ENCODE data around the gene ARHGEF10L. TPM values are rescaled to one million over a fixed set of nuclear protein-coding genes. Genes with fewer than 3 reads are reported as not detected.

The ARHGEF10L gene
- total RNA-seq, 2 experiments from 2014 or later = not detected

- H3K4me3 Mint-ChIP-seq = no peak overlapping the region
- H3K27ac Mint-ChIP-seq = no peak overlapping the region
- no peaks in the 10 kb centered on the region for H3K9me3 Mint-ChIP-seq
- DNase-seq = no peak
- H3K36me3 Mint-ChIP-seq (ENCODE audit: low read depth) = no peaks in the 10 kb centered on the region
- H3K4me1 Mint-ChIP-seq = no peaks in the 10 kb centered on the region
- CTCF ChIA-PET = no interaction called here
- POLR2A ChIA-PET = no interaction called here
- no peaks in the 10 kb centered on the region for H3K27me3 Mint-ChIP-seq
Measured at GRCh38 chr1:17630986-17631385, 91.5 kb downstream of the ARHGEF10L start.

- CTCF ChIA-PET = no interaction called here
Measured at GRCh38 chr1:17631410-17631809, 91.9 kb downstream of the ARHGEF10L start.

GRCh38 chr1:17632106-17632505 lies 92.6 kb downstream of the ARHGEF10L start:
- Mint-ChIP-seq H3K27ac (no peak overlapping the region), H3K27me3 (no peaks in the 10 kb centered on the region), H3K36me3 (ENCODE audit: low read depth) (no peaks in the 10 kb centered on the region), H3K9me3 (no peaks in the 10 kb centered on the region), H3K4me3 (no peak overlapping the region), H3K4me1 (no peaks in the 10 kb centered on the region)
- ChIA-PET CTCF (no interaction called here), POLR2A (no interaction called here)
- DNase-seq = no peak

More at GRCh38 chr1:17631410-17631809, 91.9 kb downstream of the ARHGEF10L start:
- H3K27ac Mint-ChIP-seq = no peak overlapping the region
- no peaks in the 10 kb centered on the region for H3K4me1 Mint-ChIP-seq
- no peaks in the 10 kb centered on the region for H3K9me3 Mint-ChIP-seq
- H3K36me3 Mint-ChIP-seq (ENCODE audit: low read depth) = no peaks in the 10 kb centered on the region
- no peaks in the 10 kb centered on the region for H3K27me3 Mint-ChIP-seq
- no peak overlapping the region for H3K4me3 Mint-ChIP-seq
- no peak for DNase-seq
- POLR2A ChIA-PET = no interaction called here

GRCh38 chr1:17632541-17633184 lies 93.2 kb downstream of the ARHGEF10L start:
- Mint-ChIP-seq H3K27ac (no peak overlapping the region), H3K9me3 (no peaks in the 10 kb centered on the region), H3K36me3 (ENCODE audit: low read depth) (no peaks in the 10 kb centered on the region), H3K27me3 (no peaks in the 10 kb centered on the region), H3K4me1 (no peaks in the 10 kb centered on the region), H3K4me3 (no peak overlapping the region)
- CTCF ChIA-PET = no interaction called here
- no peak for DNase-seq
- POLR2A ChIA-PET = no interaction called here

GRCh38 chr1:17633654-17634053 lies 94.2 kb downstream of the ARHGEF10L start:
- CTCF ChIA-PET = no interaction called here
- H3K27ac Mint-ChIP-seq = no peak overlapping the region
- no peaks in the 10 kb centered on the region for H3K36me3 Mint-ChIP-seq (ENCODE audit: low read depth)
- POLR2A ChIA-PET = no interaction called here
- H3K4me1 Mint-ChIP-seq = no peaks in the 10 kb centered on the region
- no peak overlapping the region for H3K4me3 Mint-ChIP-seq
- no peaks in the 10 kb centered on the region for H3K27me3 Mint-ChIP-seq
- no peaks in the 10 kb centered on the region for H3K9me3 Mint-ChIP-seq
- no peak for DNase-seq

GRCh38 chr1:17635276-17635675 lies 95.8 kb downstream of the ARHGEF10L start:
- DNase-seq = no peak
- ChIA-PET POLR2A (no interaction called here), CTCF (no interaction called here)
- Mint-ChIP-seq H3K4me1 (no peaks in the 10 kb centered on the region), H3K27ac (no peak overlapping the region), H3K4me3 (no peak overlapping the region), H3K9me3 (no peaks in the 10 kb centered on the region), H3K36me3 (ENCODE audit: low read depth) (no peaks in the 10 kb centered on the region), H3K27me3 (no peaks in the 10 kb centered on the region)

GRCh38 chr1:17635811-17636210 lies 96.3 kb downstream of the ARHGEF10L start:
- no peaks in the 10 kb centered on the region for H3K36me3 Mint-ChIP-seq (ENCODE audit: low read depth)
- no peaks in the 10 kb centered on the region for H3K9me3 Mint-ChIP-seq
- DNase-seq = no peak
- H3K4me3 Mint-ChIP-seq = no peak overlapping the region
- H3K27ac Mint-ChIP-seq = no peak overlapping the region
- POLR2A ChIA-PET = no interaction called here
- H3K27me3 Mint-ChIP-seq = no peaks in the 10 kb centered on the region
- H3K4me1 Mint-ChIP-seq = no peaks in the 10 kb centered on the region
- CTCF ChIA-PET = interaction anchor here (0.9 kb wide), 1 partner anchor 26 kb away, joined by 3 read pairs; no protein-coding TSS in a partner anchor

GRCh38 chr1:17636612-17637011 lies 97.1 kb downstream of the ARHGEF10L start:
- POLR2A ChIA-PET = no interaction called here

GRCh38 chr1:17637055-17637454 lies 97.6 kb downstream of the ARHGEF10L start:
- Mint-ChIP-seq H3K4me1 (no peaks in the 10 kb centered on the region), H3K9me3 (no peaks in the 10 kb centered on the region), H3K27ac (no peak overlapping the region), H3K36me3 (ENCODE audit: low read depth) (no peaks in the 10 kb centered on the region), H3K4me3 (no peak overlapping the region), H3K27me3 (no peaks in the 10 kb centered on the region)
- ChIA-PET POLR2A (no interaction called here), CTCF (interaction anchor here (0.9 kb wide), 1 partner anchor 24 kb away, joined by 3 read pairs; no protein-coding TSS in a partner anchor)
- no peak for DNase-seq

More at GRCh38 chr1:17636612-17637011, 97.1 kb downstream of the ARHGEF10L start:
- no peak overlapping the region for H3K4me3 Mint-ChIP-seq
- H3K4me1 Mint-ChIP-seq = no peaks in the 10 kb centered on the region
- no peaks in the 10 kb centered on the region for H3K36me3 Mint-ChIP-seq (ENCODE audit: low read depth)
- no peaks in the 10 kb centered on the region for H3K9me3 Mint-ChIP-seq
- CTCF ChIA-PET = interaction anchor here (0.9 kb wide), 1 partner anchor 25 kb away, joined by 3 read pairs; no protein-coding TSS in a partner anchor
- no peak for DNase-seq
- H3K27ac Mint-ChIP-seq = no peak overlapping the region
- no peaks in the 10 kb centered on the region for H3K27me3 Mint-ChIP-seq

- Mint-ChIP-seq H3K4me1 (no peaks in the 10 kb centered on the region), H3K9me3 (no peaks in the 10 kb centered on the region), H3K36me3 (ENCODE audit: low read depth) (no peaks in the 10 kb centered on the region), H3K27ac (no peak overlapping the region), H3K4me3 (no peak overlapping the region), H3K27me3 (no peaks in the 10 kb centered on the region)
- no peak for DNase-seq
- POLR2A ChIA-PET = no interaction called here
- CTCF ChIA-PET = no interaction called here
Measured at GRCh38 chr1:17639703-17640340, 100.3 kb downstream of the ARHGEF10L start.

GRCh38 chr1:17640393-17640792 lies 100.9 kb downstream of the ARHGEF10L start:
- Mint-ChIP-seq H3K27ac (no peak overlapping the region), H3K4me1 (no peaks in the 10 kb centered on the region), H3K4me3 (no peak overlapping the region), H3K9me3 (no peaks in the 10 kb centered on the region), H3K36me3 (ENCODE audit: low read depth) (no peaks in the 10 kb centered on the region), H3K27me3 (no peaks in the 10 kb centered on the region)
- CTCF ChIA-PET = no interaction called here
- DNase-seq = no peak
- POLR2A ChIA-PET = no interaction called here

- H3K9me3 Mint-ChIP-seq = no peaks in the 10 kb centered on the region
Measured at GRCh38 chr1:17640975-17641374, 101.5 kb downstream of the ARHGEF10L start.

GRCh38 chr1:17642169-17642568 lies 102.7 kb downstream of the ARHGEF10L start:
- DNase-seq = no peak
- H3K9me3 Mint-ChIP-seq = no peaks in the 10 kb centered on the region
- no peak overlapping the region for H3K4me3 Mint-ChIP-seq
- POLR2A ChIA-PET = no interaction called here
- CTCF ChIA-PET = no interaction called here
- H3K27ac Mint-ChIP-seq = no peak overlapping the region
- H3K4me1 Mint-ChIP-seq = no peaks in the 10 kb centered on the region
- no peaks in the 10 kb centered on the region for H3K36me3 Mint-ChIP-seq (ENCODE audit: low read depth)
- no peaks in the 10 kb centered on the region for H3K27me3 Mint-ChIP-seq

More at GRCh38 chr1:17640975-17641374, 101.5 kb downstream of the ARHGEF10L start:
- ChIA-PET POLR2A (no interaction called here), CTCF (no interaction called here)
- H3K4me1 Mint-ChIP-seq = no peaks in the 10 kb centered on the region
- no peaks in the 10 kb centered on the region for H3K36me3 Mint-ChIP-seq (ENCODE audit: low read depth)
- H3K27me3 Mint-ChIP-seq = no peaks in the 10 kb centered on the region
- DNase-seq = no peak
- H3K27ac Mint-ChIP-seq = no peak overlapping the region
- H3K4me3 Mint-ChIP-seq = no peak overlapping the region

GRCh38 chr1:17642943-17643342 lies 103.4 kb downstream of the ARHGEF10L start:
- no peak overlapping the region for H3K27ac Mint-ChIP-seq
- H3K4me3 Mint-ChIP-seq = no peak overlapping the region
- H3K36me3 Mint-ChIP-seq (ENCODE audit: low read depth) = no peaks in the 10 kb centered on the region
- no peaks in the 10 kb centered on the region for H3K9me3 Mint-ChIP-seq
- POLR2A ChIA-PET = no interaction called here
- H3K4me1 Mint-ChIP-seq = no peaks in the 10 kb centered on the region
- DNase-seq = no peak
- CTCF ChIA-PET = no interaction called here
- no peaks in the 10 kb centered on the region for H3K27me3 Mint-ChIP-seq
